Left ventricle myocardium inferior (tissue), 1 donor: Measurements from ENCODE around the gene SLFN5. TPM values are rescaled to one million over a fixed set of nuclear protein-coding genes. Genes with fewer than 3 reads are reported as not detected.

Source experiments
- DNase-seq: peaks from one replicate; pipeline ENCODE4 v3.0.0-alpha.2; 2020
- H3K27ac ChIP-seq: fragments of 200-600 bp; replicated peaks from 2 replicates; pipeline ENCODE4 v1.8.0; 2021
- H3K27me3 ChIP-seq: fragments of 200-600 bp; 2 replicates; pipeline ENCODE4 v1.8.0; 2021; ENCODE audit warnings: low read depth
- H3K36me3 ChIP-seq: fragments of 200-600 bp; 2 replicates; pipeline ENCODE4 v1.8.0; 2021
- H3K4me1 ChIP-seq: fragments of 200-600 bp; 2 replicates; pipeline ENCODE4 v1.8.0; 2021
- H3K4me3 ChIP-seq: fragments of 200-600 bp; 2 replicates; pipeline ENCODE4 v1.8.0; 2021; ENCODE audit warnings: mild to moderate bottlenecking, moderate library complexity
- H3K9me3 ChIP-seq: fragments of 200-600 bp; replicated peaks from 2 replicates; pipeline ENCODE4 v1.8.0; 2021
- intact Hi-C: fragments of 100-400 bp; cut with micrococcal nuclease; formaldehyde crosslinking; loops from one replicate; pipeline ENCODE4 v1.11.0; 2022
- total RNA-seq: library from RNA; stranded (reverse); fragmentation: NEBNext Ultra II Directional; extraction: Animal tissue kit (Norgen Biotek cat#: 25700); gene quantifications from one replicate; pipeline ENCODE4 v1.2.1, GENCODE V29; 2021
- TF ChIP-seq, protein P1 (sequence below): fragments of 200-600 bp; IDR thresholded peaks from 2 replicates; pipeline ENCODE4 v1.8.0; 2021; ENCODE audit warnings: antibody characterized with exemption, mild to moderate bottlenecking, borderline replicate concordance
- donor health status: DM: no; HTN: yes; CAD: no; lungs with severe emphysema.

Gene SLFN5
- total RNA-seq, 1 donor from 2014 or later, result 8.6 TPM

DNA sequence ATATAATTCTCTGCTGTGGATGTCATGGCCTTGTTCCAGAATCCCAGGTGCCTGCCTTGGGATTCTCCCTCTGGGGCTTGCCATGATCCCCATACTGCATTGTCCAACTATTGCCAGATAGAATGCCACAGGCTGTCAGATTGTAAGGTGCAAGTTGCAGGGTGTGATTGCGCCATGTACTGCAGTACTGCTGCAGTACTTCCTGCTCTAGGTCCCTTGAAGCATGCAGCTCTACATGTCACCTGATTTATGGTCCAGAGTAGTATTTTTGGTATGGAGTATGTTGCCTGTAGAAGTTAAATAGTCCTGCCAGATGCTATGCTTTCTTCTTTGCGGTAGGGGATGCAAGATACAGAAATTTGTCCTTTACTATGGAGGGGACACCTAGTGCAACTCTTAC lies 7.0 kb upstream of the SLFN5 start:
- Histone ChIP-seq H3K27ac (no peak overlapping the region), H3K27me3 (no peaks in the 10 kb centered on the region), H3K9me3 (no peaks in the 10 kb centered on the region), H3K4me3 (no peak overlapping the region), H3K36me3 (no peaks in the 10 kb centered on the region), H3K4me1 (no peaks in the 10 kb centered on the region)
- DNase-seq, result no peak
- intact Hi-C loops, result no loop called here
- TF ChIP-seq, protein P1, sequence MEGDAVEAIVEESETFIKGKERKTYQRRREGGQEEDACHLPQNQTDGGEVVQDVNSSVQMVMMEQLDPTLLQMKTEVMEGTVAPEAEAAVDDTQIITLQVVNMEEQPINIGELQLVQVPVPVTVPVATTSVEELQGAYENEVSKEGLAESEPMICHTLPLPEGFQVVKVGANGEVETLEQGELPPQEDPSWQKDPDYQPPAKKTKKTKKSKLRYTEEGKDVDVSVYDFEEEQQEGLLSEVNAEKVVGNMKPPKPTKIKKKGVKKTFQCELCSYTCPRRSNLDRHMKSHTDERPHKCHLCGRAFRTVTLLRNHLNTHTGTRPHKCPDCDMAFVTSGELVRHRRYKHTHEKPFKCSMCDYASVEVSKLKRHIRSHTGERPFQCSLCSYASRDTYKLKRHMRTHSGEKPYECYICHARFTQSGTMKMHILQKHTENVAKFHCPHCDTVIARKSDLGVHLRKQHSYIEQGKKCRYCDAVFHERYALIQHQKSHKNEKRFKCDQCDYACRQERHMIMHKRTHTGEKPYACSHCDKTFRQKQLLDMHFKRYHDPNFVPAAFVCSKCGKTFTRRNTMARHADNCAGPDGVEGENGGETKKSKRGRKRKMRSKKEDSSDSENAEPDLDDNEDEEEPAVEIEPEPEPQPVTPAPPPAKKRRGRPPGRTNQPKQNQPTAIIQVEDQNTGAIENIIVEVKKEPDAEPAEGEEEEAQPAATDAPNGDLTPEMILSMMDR, result no peak

DNA sequence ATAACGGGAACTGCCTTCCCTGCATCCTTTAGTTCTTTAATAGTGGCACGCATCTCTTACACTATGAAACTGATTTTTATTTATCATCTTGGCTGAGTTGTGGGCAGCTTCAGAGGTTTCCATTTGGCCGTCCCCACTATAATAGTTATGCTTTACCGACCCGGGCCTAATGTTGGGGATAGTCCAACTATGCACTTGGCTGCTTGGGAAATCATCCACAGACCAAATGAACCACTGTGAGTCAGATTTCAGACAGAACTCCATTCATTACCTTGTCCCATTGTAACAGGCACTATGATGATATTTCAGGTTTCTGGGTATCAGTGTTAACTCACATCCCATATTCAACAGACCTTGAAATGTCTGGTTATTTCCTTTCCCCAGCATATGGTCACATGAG lies 6.1 kb upstream of the SLFN5 start:
- H3K27ac ChIP-seq, result no peak overlapping the region
- no peaks in the 10 kb centered on the region for H3K9me3 ChIP-seq
- peaks cover 5% of the 10 kb centered on the region for H3K4me1 ChIP-seq
- no peaks in the 10 kb centered on the region for H3K36me3 ChIP-seq
- TF ChIP-seq, protein P1, result no peak
- H3K27me3 ChIP-seq, result no peaks in the 10 kb centered on the region
- no peak for DNase-seq
- no peak overlapping the region for H3K4me3 ChIP-seq
- intact Hi-C loops, result no loop called here

DNA sequence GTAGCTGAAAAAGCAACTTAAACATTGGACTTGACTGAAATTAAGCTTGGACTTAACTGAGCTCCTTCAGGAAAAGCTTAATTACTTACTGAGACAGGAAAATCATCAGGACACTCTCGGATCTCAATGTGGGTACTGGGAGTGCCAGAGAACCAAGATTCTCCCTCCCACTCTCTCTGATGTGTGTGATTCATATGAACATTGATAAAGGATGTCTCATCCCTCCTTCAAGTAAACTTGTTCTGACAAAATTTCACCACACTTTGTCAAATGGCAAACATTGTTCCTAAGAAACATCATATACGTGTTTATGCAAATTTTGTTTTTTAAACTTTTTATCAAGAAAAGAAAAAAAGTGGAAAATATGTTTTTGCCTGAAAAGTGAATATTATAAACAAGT lies 4.1 kb upstream of the SLFN5 start:
- no peak overlapping the region for H3K4me3 ChIP-seq
- intact Hi-C loops, result no loop called here

DNA sequence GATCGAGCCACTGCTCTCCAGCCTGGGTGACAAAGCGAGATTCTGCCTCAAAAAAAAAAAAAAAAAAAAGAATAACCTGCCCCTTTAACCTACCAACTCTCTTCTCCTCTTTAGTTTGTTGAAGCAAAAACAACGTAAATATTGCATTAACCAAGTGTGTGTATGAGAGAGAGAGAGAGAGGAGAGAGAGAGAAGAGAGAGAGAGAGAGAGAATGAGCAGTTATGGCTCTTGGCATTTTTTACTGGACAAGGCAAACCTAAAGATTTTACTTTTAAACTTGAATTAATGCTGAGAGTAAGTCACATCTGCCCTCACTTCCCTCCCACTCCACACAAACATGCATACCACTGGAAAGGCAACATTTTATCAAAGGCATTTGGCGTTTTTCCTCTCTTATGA lies 3.0 kb upstream of the SLFN5 start:
- no peaks in the 10 kb centered on the region for H3K27me3 ChIP-seq
- intact Hi-C loops, result no loop called here
- H3K36me3 ChIP-seq, result no peaks in the 10 kb centered on the region
- TF ChIP-seq, protein P1, result no peak
- no peaks in the 10 kb centered on the region for H3K9me3 ChIP-seq
- H3K4me3 ChIP-seq, result no peak overlapping the region
- peaks cover 31% of the 10 kb centered on the region for H3K4me1 ChIP-seq
- H3K27ac ChIP-seq, result no peak overlapping the region
- DNase-seq, result no peak

More for the DNA sequence above, 4.1 kb upstream of the SLFN5 start:
- H3K36me3 ChIP-seq, result no peaks in the 10 kb centered on the region
- TF ChIP-seq, protein P1, result no peak
- H3K27ac ChIP-seq, result no peak overlapping the region
- no peaks in the 10 kb centered on the region for H3K27me3 ChIP-seq
- H3K4me1 ChIP-seq, result peaks cover 22% of the 10 kb centered on the region
- DNase-seq, result no peak
- no peaks in the 10 kb centered on the region for H3K9me3 ChIP-seq

DNA sequence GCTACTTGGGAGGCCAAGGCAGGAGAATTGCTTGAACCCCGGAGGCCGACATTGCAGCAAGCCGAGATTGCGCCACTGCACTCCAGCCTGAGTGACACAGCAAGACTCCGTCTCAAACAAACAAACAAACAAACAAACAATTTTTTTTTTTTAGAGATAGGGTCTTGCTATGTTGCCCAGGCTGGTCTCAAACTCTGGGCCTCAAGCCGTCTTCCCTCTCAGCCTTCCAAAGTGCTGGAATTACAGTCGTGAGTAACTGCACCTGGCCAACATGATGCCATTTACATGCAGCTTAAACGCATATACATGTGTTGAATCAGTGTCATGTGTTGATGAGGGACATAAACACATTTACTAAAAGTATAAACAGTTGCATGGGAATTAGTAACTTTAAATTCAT lies 2.0 kb upstream of the SLFN5 start:
- no peaks in the 10 kb centered on the region for H3K9me3 ChIP-seq
- DNase-seq, result no peak
- intact Hi-C loops, result no loop called here
- H3K27me3 ChIP-seq, result no peaks in the 10 kb centered on the region
- H3K36me3 ChIP-seq, result no peaks in the 10 kb centered on the region
- H3K27ac ChIP-seq, result no peak overlapping the region
- TF ChIP-seq, protein P1, result no peak
- peaks cover 41% of the 10 kb centered on the region for H3K4me1 ChIP-seq
- no peak overlapping the region for H3K4me3 ChIP-seq

DNA sequence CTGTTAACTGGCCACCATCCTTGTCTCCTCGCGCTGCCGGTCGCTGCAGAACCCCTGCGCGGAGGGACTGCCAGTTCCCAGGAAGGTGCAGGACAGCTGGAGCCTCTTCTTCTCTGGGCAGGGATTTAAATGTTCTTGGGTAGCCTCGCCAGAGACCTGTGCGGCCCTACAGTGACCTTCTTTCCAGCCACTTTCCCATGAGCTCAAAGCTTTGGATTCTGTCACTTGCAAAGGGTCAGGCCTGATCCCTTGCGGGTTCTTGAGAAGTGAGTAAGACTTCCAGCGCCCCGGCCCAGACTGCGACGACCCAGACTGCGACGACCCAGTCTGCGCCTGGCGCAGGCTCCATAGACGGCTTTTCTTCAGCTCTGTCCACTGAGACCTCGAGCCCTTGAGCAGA lies 1.4 kb upstream of the SLFN5 start:
- intact Hi-C loops, result no loop called here
- no peaks in the 10 kb centered on the region for H3K9me3 ChIP-seq
- peaks cover 45% of the 10 kb centered on the region for H3K4me1 ChIP-seq
- H3K4me3 ChIP-seq, result peak overlapping the region; percentile 91
- H3K27ac ChIP-seq, result no peak overlapping the region
- no peak for DNase-seq
- H3K27me3 ChIP-seq, result no peaks in the 10 kb centered on the region
- no peaks in the 10 kb centered on the region for H3K36me3 ChIP-seq
- TF ChIP-seq, protein P1, result no peak
